ENCODE results near the gene RAB13.

The RAB13 gene

DNA sequence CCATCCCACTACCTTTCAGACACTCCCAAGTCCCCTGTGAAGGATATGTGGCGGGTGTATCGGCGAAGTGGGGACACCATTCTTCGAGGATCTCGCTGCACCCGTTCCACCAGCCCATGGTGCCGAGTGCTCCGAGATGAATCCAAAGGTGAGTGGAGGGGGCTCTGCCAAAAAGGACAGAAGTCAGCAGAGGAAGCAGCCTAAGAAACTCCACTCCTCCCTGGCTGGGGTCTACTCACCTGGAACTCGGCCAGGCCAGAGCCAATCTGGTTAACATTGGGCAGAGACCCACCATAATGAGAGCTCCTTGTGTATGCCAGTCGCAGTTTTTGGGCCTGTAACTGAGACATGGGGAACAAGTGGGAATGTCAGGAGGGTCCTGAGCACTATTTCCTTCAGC is 31.3 kb downstream of the RAB13 start:
- no peak for DNase-seq (ENCODE audit: low spot score)

- DNase-seq (ENCODE audit: low spot score), result no peak
Observed at GRCh38 chr1:153953859-153954365, 32.2 kb downstream of the RAB13 start.

GRCh38 chr1:153951801-153952200 is 34.3 kb downstream of the RAB13 start:
- DNase-seq (ENCODE audit: low spot score), result no peak

- DNase-seq (ENCODE audit: low spot score), result no peak
Observed at GRCh38 chr1:153951183-153951582, 35.0 kb downstream of the RAB13 start.

DNA sequence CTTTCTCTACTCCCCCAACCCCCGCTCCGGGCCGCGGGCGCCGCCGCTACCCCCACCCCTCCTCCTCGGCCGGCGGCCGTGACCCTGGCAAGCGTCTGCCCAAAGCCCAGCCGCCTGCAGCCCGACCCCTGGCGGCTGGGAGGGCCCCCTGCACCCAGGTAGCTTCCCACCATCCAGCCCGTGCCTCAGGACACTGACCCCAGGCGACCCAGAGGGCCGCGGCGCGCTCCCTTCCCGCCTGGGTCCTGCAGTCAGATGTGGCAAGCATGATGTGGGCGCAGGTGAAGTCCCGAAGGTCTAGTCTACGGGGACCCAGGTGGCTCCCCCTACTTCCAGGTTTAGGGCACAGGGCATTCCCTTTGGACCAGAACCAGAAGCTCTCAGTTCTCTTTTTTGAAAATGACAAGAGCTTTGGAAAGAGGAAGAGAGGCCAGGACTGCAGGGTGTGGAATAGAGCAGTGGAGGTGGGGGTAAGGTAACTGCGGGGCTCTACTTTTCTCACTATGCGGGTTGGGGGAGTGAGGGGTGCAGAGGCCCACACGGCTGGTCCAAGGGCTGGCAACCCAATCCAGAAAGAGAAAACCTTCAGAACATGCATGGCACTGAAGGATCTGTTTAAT is 39.4 kb downstream of the RAB13 start, which contains the start of gene DENND4B:
TSS of gene DENND4B (minus strand) at position 97 of the 620 bp plus-strand sequence. CDS start 2,344 bp downstream, outside the sequence.
- peak; percentile 79 for DNase-seq (ENCODE audit: low spot score)

DNA sequence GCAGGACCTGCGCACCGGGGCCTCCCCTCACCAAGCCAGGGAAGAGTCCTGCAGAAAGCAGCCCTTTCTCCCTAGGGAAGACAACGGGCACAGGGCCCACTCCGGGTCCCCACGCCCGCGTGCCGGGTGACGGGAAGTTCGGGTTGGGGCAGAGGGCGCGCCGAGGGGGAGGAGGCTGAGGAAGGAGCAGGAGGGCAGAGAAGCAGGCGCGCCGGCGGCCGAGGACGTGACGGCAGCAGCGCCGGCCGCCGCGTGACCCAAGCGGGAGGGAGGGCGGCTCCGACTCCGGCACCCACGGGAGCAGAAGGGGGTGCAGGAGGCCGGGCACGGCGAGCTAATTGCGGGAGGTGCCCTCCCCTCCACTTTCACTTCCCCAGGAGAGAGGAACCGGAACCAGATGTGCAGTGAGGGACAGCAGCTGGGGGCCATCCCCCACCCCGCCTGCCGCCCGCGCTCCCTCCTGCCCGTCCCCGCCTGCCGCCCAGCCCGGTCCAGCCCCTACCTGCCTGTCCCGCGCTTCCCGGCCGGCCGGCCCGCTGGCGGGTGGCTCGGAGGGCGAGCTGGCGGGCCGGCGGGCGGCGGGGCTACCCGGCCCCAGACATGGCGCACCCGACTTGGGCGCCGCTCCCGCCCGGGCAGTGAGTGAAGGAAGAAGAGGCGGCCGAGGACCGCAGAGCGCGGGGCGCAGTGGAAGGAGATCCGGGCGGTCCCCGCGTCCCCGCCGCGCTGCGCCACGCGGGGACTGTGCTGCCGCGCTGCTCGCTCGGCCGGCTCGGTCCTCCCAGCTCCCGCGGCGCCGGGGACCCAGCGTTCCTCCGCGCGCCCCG is 40.1 kb downstream of the RAB13 start:
- peak; percentile 61 for DNase-seq (ENCODE audit: low spot score)

DNA sequence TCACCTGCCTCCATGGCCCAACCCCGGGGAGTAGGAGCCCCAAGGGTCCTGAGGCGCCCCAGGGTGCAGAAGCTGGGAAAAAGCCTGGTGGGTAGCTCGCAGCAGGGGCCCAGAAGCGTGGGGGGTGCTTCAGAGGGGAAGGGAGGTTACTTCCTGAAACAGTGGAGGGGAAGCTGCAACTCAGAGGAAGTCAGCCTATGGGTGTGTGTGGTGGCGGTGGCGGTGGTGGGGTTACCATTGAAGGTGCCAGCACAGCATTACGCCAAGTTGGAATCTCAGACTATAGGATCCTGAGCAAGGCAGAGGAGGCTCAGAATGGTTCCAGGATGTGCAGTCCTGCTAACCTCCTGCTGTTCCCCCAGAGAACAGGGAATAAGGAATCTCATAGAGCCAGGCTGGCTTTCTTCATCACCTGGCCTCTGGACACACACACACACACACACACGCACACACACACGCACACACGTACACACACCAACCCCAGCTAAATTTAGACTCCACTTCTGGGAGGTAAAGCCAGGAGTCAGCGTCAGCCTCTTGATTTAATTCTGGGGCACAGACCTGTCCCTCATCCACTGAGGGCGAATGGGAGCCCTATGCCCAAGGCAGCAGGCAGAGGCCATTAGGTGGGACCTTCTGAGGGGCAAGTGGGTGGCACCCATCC is 40.9 kb downstream of the RAB13 start:
- no peak for DNase-seq (ENCODE audit: low spot score)

DNA sequence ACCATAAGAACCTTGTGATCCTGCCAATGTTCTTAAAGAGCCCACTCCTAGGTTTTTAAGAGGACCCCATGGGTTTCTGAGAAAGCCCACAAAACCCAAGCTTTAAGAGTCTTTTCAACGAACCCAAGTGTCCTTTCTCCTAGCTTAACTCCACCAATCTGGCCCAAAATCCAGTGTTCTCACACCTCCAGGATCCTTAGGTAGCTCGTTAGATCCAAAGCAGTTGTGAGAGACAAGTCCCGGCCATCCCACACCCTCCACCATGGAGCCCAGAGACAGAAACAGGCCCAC is 41.4 kb downstream of the RAB13 start:
- no peak for DNase-seq (ENCODE audit: low spot score)

- DNase-seq (ENCODE audit: low spot score), result no peak
Observed at GRCh38 chr1:153944005-153944826, 41.9 kb downstream of the RAB13 start.

DNA sequence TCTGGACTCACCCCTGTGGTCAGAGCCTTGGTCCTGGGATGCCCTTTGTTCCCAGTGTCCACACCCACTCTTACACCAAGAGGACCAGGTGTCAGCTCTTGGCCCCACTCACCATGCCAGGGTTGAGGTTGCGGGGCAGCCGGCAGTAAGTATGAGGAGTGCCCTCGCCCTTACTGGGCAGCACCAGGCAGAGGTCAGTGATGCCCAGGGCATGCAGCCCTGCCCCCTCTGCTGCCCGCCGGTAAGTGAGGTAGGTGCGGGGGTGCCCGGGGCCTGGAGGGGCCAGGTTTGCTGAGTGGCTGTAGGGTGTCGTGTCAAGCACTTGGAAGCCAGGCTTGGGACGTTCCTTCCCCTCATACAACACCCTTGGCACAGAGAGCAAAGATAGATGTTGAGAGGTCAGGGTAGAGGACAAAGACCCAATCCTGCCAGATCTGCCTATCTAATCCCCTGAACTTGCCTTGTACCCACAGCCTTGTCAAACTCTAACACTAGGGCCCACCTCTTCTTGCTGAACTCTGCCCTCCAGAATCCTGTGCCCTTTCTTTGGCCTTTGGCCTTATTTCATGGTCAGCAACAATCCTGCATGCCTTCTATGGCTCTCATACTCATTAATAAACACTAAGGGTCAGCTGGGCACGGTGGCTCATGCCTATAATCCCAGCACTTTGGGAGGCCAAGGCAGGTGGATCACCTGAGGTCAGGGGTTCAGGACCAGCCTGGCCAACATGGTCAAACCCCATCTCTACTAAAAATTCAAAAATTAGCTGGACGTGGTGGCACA is 43.2 kb downstream of the RAB13 start:
- no peak for DNase-seq (ENCODE audit: low spot score)

DNA sequence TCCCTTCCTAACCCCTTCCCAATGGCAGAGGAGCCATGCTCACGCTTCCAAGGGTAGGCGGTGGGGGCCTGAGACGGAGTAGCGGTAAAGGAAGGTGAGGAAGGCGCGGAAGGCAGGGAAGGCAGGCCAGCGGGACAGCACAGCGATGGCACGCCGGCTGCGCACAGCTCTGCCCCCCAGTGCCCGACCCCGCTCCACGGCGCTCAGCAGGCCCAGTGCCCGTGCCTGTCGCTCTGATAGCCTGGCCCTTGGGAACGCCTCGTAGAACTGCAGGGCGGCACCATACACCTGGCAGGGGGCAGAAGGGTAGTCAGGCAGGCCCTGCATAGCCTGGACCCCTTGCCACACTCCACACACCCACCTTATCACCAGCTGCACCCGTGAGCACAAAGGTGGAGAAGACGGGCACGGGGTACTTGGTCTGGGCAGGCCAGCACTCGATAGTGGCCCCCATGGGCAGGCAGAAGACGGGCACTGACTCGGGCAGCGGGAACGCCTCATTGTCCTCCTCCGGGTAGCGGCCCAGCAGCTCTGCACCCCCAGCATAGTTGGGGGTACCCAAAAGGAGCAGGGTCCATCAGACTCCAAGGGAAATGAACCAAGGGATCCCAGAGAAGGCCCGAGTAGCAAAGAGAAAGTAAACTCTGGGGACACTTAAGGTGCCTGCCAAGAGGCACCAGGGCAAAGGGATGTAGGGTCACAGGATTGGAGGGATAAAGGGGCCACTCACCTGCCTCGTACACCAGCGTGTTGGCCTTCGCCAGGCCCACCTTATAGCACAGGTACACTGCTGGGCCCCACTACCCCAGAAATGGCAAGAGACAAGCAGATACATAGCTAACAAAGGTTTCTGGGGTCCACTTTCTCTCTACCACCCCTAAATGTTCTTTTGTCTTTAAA is 44.1 kb downstream of the RAB13 start:
- no peak for DNase-seq (ENCODE audit: low spot score)

DNA sequence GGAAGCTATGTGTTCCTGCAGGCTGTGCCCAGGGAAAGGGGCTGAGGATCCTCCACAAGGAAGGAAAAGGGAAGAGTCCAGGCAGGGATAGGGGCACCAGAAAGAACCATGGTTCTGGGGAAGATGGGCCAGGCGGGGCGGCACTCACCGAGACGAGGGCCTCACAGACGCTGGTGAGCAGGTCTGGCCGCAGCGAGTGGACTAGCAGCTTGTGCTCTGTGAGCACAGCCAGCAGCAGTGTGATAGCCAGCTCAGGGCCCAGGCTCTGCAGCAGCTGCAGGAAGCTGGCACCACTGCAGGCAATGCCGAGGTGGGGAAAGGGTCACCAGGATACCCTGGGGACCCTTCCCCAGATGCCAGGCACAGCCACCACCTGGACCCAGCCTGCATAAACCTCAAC is 45.4 kb downstream of the RAB13 start:
- no peak for DNase-seq (ENCODE audit: low spot score)

DNA sequence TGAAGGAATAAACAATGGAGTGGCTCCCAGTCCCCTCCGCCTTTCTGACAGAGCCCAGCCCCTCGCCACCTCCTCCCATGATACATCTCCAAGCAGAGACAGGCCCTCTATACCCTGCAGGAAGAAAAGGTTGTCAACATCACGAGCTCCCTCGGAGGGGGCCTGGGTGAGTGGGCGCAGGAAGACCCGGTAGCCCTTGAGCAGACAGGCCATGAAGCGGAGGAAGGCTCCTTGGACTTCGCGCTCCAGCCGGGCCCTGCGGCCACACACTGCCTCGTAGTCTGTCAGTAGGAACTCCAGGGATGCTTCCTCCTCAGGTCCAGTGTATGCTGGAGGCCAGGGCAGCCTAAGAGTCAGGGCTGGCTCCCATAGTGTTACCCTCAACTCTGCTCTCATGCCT is 46.7 kb downstream of the RAB13 start:
- no peak for DNase-seq (ENCODE audit: low spot score)

DNA sequence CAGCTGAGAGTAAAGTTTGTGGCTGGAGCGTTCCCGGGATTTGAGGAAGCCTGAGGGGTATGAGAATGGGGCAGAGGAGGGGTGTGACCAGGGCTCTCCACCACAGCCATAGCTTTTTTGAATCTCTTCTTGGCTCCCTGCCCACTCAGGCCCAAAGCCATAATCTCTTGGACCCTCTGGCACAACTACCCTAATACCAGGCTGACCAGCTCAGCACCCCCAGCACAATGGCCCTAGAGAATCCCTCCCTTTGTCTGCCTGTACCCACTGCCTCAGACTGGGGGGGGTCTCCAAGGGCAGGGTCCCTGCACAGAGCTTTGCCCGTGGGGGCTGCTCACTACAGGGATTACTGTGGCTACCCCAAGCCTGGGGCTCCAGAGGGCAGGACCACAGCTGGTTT is 47.1 kb downstream of the RAB13 start:
- no peak for DNase-seq (ENCODE audit: low spot score)

DNA sequence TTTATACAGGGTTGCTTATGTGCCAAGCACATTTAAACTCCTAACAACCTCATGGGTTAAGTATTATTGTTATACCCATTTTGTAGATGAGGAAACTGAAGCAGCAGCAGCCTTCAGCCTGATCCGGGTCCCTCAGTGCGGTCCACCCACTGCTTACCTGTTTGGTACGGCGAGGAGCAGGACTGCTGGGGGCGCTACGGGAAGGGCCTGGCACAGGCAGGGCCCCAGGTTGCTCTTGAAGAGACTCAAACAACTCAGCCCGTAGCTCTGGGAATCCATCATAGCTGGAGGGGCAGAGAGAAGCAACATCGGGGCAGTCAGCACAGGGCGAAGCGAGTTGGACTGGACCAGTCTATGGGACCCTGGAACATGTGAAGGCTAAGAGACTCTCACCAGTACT is 48.8 kb downstream of the RAB13 start:
- no peak for DNase-seq (ENCODE audit: low spot score)

GRCh38 chr1:153936011-153936802 is 49.9 kb downstream of the RAB13 start:
- peak; percentile 56 for DNase-seq (ENCODE audit: low spot score)

DNA sequence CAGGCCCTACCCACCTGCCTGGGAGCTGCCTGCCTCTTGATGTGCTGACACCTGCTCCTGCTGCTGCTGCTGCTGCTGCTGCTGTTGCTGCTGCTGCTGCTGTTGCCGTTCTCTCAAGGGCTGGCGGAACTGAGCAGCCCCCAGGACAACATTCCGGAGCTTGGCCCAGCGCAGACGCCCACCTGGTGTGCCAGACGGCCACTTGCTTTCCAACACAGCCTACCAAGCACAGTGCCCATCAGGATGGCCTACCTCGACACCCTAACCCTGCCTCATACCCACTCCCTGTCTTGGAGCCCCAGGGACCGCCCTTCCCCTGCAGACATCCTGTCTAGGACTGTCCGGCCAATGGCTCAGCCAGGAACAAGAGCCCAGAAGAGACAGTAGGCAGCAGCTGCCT is 51.4 kb downstream of the RAB13 start:
- no peak for DNase-seq (ENCODE audit: low spot score)

- no peak for DNase-seq (ENCODE audit: low spot score)
Observed at GRCh38 chr1:153933955-153934354, 52.2 kb downstream of the RAB13 start.

GRCh38 chr1:153933430-153933829 is 52.7 kb downstream of the RAB13 start:
- DNase-seq (ENCODE audit: low spot score), result no peak

Data from cerebellar cortex (tissue), 1 donor.